GM21825 (cell line): ENCODE results near the gene CLMN.

Source experiments
- ATAC-seq: cut with Tn5 transposase; IDR thresholded peaks from one replicate; pipeline ENCODE4 v1.9.1; 2021; ENCODE audit warnings: mild to moderate bottlenecking, moderate library complexity; ENCODE audit not compliant: unreplicated experiment

The CLMN gene

GRCh38 chr14:95245334-95245733 is 74.4 kb downstream of the CLMN start:
- no peak for ATAC-seq

GRCh38 chr14:95244587-95244986 is 75.1 kb downstream of the CLMN start:
- no peak for ATAC-seq

DNA sequence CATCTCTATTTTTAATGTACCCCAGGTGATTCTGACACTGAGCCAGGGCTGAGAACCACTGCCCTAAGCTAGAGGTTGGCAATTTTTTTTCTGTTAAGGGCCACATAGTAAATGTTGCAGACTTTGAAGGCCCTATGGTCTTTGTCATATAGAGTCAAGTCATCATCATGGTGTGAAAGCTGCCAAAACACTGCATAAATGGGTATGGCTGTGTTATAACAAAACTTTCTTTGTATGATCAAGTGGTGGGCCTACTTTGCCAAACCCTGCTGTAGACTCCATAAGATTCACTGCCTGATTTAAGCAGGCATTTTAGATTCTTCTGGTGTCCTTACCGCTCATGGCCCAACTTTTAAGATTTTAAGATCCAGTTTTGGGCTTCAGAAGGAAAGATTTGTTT is 76.8 kb downstream of the CLMN start:
- ATAC-seq = no peak

- ATAC-seq = no peak
Observed at GRCh38 chr14:95240859-95241813, 78.6 kb downstream of the CLMN start.

- no peak for ATAC-seq
Observed at GRCh38 chr14:95238487-95239298, 81.0 kb downstream of the CLMN start.

GRCh38 chr14:95237958-95238340 is 81.8 kb downstream of the CLMN start:
- no peak for ATAC-seq

DNA sequence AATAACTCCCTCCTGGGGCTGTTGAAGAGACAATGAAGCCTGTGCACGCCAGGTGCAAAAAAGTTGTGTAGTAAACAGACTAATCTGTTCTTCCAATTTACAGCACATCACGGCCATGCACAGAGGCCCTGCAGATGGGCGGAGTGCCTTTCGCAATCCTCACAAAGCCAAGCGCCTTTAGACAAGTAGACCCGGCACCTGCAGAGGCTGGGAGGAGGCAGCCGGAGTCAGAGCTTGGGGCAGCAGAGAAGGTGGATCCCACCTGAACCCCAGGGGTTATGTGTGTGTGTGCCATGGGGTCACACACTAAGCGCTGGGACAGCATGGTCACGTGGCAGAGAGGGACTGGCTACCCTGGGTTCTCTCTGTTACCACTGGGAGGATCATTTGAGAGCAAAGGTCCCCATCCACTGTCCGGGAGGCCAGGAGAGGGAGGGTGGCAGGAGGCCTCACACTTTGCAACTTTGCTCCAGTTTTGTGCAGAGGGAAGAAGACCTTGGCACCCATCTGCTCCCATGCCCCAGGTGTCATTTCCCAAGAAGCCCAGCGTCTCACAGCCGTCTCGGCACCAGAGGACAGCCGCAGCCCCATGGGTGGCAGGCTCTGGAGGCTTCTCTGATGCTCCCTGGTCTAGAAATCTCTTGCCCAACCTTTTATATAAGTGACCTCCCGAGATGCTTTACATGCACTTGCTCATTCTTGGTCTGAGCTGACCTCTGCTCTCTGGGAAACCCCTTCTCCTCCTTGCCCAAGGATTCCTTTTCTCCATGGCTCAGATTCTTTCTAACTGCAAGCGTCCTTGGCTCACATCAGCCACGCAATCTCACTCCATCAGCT is 82.4 kb downstream of the CLMN start:
- ATAC-seq = no peak

DNA sequence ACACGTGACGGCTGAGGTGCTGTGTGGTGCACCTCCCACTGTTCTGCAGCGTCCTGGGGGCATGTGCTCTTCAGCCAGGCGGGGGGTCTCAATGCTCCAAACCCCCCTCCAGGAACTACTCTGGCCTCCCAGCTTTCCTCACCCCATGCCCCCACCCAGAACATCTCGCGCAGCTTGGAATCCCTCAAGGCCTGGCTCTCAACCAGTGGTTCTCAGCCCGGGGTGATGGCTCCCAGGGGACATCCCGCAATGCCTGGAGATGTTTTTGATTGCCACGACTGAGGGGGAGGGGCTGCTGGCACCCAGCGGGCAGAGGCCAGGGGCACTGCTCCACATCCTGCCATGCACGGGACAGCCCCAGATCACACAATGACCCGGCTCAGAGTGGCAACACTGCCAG is 83.5 kb downstream of the CLMN start:
- ATAC-seq = no peak

DNA sequence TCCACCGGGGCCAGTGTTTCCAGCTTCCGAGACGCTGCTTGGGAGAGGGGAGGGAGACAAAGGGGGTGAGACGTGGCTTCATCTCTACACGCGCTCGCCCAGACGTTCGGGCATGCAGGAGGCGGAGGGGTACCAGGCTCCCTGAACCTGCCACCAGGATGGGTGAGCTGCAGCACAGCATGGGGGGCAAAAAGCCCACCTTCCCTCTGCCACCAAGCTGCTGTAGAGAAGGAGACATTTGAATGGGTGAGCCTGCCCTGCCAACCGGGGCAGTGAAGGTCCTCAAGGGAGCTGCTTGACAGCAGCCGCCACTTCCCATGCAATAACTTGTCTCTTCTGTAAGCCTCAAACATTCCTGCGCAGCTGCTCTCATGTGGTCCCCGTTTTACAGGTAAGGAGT is 83.9 kb downstream of the CLMN start:
- no peak for ATAC-seq

DNA sequence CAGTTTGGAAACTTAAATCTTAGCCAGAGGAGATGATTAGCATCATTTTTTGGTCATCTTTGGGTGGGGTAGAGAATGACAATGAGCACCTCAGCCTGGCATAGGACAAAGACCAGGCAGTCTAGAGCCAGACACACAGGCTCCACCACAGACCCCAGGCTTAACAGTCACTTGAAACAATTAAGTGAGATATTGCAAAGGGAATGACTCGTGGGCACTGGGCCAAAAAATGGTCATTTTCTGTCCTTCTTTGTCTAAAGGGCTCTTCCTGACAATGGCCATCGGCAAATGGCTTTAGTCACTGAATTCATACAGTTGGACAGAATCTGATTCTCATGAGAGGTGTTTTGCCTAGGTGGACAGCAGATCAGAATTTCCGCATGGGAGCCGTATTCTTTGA is 84.4 kb downstream of the CLMN start:
- ATAC-seq = no peak

- ATAC-seq = no peak
Observed at GRCh38 chr14:95234426-95234825, 85.3 kb downstream of the CLMN start.

- ATAC-seq = peak; percentile 92
Observed at GRCh38 chr14:95233702-95234241, 85.9 kb downstream of the CLMN start.

GRCh38 chr14:95232894-95233584 is 86.7 kb downstream of the CLMN start:
- no peak for ATAC-seq

- ATAC-seq = no peak
Observed at GRCh38 chr14:95231966-95232633, 87.6 kb downstream of the CLMN start.

- ATAC-seq = no peak
Observed at GRCh38 chr14:95229749-95230148, 90.0 kb downstream of the CLMN start.

DNA sequence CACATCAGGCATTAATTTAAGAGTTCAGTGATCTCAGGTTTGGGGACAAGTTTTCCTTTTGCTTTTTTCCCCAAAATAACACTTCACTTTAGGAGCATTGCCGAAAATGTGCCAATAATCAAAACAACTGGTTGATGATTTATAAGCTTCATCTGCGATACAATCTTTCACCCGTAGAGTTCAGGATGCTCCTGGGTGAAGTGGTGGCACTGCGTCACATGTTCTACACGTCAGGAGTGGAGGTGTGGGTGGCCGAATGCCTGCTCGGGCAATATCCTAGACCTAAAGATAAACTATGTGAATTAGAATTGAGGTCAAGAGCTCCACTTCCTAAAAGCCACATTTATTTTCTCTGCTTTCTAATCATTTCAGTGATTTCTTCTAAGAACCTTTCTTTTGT is 91.5 kb downstream of the CLMN start:
- no peak for ATAC-seq

- ATAC-seq = no peak
Observed at GRCh38 chr14:95227279-95227860, 92.3 kb downstream of the CLMN start.

- ATAC-seq = no peak
Observed at GRCh38 chr14:95226801-95227200, 92.9 kb downstream of the CLMN start.

DNA sequence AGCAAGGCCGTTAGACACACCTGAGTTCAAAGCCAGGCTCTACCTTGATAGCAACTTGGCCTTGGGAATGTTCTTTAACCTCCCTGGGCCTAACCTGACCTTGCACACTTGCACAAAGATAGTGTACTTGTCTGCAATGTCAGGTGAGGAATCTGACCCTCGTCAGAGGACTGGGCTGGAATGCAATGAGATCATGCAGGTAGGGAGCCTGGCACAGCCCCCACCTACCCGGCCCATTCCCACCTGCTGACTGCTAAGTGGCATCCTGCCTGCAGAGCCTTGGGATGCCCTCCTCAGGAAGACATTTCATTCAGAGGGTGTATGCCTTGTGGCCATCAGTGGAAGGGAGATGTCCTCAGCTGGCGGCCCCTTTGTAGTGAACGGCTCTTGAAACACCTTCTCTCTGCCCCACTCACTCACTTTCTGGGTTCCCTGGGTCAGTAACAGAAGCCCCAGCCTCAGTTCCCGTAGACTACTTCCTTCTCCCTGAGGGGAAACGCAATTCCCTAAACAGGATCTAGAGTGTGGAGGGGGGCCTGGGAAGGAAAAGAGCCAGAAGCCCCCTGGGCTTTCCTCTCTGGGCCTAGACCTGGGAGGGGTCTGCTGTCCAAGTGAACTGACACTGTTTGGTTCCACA is 94.3 kb downstream of the CLMN start:
- no peak for ATAC-seq
